HG03139 (cell line): ENCODE measurements around the gene SLC39A13.
A peak's percentile ranks its signal among the peaks of the same experiment; 100 is the strongest.

Experiments
- ATAC-seq: cut with Tn5 transposase; IDR thresholded peaks from one replicate; pipeline ENCODE4 v1.9.1; 2021; ENCODE audit not compliant: unreplicated experiment

SLC39A13 gene

GRCh38 chr11:47383071-47383470 is 25.3 kb upstream of the SLC39A13 start:
- ATAC-seq, result no peak

GRCh38 chr11:47384498-47384897 is 23.9 kb upstream of the SLC39A13 start:
- no peak for ATAC-seq

- ATAC-seq, result no peak
These were observed 20.3 kb upstream of the SLC39A13 start for GRCh38 chr11:47387944-47388696.

DNA sequence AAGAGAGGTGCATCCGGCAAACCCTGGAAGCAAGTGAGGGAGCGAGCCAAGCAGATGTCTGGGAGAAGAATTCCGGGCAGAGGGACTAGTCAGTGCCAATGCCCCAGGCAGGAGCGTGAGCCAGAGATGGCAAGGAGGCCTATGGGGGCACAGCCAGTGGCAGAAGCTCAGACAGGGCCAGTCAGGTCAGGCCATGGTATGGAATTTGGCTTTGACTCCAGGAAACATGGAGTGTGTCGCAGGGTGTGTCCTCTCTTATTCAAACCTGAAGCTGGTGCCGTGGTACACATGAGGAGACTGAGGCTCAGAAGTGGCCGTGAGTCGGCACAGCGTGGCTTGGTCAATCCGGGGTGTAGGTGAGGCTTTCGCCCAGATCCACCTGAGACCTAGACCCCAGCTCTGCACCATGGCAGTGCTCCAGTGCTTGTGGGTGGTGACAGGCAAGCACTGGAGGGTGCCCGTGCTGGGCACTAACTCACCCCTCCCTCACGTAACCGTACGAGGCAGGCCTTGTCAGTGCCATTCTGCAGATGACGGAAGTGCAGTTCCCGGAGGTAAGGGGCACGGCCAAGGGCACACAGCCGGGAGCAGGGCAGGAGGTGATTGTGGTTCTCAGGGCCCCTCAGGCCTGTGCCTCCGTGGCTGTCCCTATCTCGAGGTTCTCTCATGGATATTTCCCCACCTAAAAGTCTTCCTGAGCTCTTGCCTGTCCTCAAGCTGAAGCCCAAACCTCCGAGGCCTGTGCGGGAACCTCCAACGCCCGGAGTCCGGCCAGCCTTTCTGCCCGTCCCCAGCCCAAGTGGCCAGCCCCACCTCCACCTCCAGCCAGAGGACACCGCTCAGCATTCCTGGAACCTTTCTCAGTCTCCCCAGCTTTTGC is 19.5 kb upstream of the SLC39A13 start:
- no peak for ATAC-seq

- no peak for ATAC-seq
These were observed 18.6 kb upstream of the SLC39A13 start for GRCh38 chr11:47389577-47390421.

GRCh38 chr11:47390422-47390760 is 18.0 kb upstream of the SLC39A13 start:
- no peak for ATAC-seq

GRCh38 chr11:47391077-47391583 is 17.3 kb upstream of the SLC39A13 start:
- ATAC-seq, result no peak

DNA sequence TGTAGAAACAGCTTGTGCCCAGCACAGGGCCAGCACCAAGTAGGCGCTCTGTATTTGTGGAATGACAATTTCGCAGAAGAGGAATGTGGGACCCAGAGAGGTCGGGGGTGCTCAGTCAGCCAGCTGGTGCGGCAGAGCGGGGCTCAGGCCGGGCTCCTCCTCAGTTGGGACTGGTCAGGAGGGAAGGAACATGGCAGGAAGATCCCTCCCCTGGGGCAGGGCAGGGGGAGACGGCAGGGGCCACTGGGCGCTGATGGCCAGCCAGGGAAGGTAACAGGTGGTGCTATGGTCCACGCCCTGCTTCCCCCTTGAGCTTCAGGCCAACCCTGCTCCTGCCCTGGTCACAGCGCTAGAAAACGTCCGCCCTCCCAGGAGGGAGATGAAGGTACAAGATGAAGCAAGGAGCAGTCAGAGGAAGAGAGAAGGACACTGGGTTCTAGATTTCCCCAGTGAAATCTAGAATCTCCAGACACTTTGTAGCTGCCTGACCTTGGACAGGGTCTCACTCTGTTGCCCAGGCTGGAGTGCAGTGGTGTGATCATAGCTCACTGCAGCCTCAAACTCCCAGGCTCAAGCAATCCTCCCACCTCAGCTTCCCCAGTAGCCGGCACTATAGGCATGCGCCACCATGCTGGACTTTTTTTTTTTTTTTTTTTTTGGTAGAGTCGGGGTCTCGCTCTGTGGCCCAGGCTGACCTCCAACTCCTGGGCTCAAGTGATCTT is 16.5 kb upstream of the SLC39A13 start:
- ATAC-seq, result no peak

GRCh38 chr11:47392546-47393162 is 15.7 kb upstream of the SLC39A13 start:
- ATAC-seq, result no peak

GRCh38 chr11:47393163-47394049 is 15.0 kb upstream of the SLC39A13 start:
- no peak for ATAC-seq

DNA sequence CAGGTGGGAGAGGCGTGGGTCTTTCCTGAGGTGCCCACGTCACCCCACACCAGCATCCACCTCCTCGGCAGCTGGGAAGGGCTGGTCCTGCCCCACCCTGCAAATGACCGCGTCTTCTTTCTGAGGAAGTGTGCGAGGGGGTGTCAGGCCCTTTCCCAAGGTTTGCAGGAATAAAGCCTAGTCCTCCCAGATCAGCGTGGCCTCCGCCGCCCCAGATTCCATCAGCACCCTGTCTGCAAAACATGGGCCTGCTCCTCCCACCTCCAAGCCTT is 14.4 kb upstream of the SLC39A13 start:
- no peak for ATAC-seq

DNA sequence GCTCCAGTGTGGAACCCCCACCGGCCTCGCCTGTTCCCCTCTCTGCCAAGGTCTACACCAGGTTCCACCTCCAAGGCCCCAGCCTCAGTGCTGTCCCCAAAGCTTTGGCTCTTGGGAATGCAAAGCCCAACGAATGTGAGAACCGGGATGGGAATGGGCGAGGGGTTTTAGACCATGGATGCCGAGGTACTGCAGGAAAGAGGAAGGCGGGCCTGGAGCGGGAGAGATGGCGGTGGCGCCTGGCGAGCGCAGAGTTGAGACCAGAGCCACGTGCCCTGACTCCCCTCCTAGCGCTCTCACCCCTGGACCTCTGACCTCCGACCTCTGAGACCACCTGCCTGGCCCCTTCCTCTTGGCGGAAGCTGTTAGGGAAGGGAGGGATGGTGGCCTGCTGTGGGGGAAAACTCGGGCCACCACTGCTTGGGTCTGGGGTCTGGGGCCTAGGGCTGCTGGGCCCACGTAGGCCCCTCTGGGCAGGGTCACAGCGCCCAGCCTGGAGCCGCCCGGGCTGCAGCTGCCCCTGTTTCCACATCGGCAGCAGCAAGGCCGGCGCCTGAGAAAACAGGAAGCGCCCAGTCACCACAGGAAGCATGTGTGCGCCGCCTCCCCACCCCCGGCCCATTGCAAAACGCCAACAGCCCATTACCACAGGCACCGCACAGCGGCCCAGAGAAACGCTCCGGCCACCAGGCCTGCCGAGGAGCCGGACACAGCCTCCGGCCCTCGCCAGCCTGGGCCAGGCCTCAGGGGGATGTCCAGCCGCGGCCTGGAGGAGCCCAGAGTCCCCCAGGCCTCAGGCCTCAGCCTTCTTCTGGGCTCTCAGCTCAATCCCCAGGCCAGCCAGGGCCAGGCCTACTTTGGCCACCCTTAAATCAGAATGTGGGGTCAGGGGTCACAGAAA is 13.8 kb upstream of the SLC39A13 start:
- ATAC-seq, result peak; percentile 65

DNA sequence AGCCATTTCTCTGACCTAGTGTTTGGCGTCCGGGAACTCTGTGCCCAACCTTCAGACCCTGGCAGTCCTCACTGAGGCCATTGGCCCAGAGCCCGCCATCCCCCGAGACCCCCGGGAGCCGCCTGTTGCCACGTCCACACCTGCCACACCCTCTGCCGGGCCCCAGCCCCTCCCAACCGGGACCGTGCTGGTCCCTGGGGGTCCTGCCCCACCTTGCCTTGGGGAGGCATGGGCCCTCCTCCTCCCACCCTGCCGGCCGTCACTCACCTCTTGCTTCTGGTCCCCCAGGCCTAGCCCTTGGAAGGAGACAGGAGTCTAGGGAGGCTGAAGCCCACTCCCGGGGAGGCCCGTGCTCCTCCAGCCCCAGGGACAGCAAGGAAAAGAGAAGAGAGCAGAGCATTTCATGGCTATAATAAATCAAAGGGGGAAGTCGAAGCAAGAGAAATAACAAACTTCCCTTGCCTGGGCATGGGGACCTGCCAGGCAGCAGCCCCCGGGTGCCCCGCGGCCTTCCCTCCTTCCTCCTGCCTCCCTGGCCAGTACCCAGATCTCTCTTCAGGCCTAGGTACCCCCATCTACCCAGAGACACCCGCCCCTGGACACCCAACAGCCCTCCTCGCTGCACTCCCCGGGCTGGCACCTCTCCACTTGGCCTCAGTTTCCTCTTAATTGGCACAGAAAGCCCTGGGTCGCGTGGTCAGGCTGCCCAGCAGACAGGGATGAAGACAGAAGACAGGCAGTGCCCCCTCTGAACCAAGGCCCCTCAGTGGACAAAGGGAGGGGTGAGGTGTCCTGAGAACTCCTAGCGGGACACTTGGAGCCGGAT is 13.0 kb upstream of the SLC39A13 start:
- ATAC-seq, result no peak

DNA sequence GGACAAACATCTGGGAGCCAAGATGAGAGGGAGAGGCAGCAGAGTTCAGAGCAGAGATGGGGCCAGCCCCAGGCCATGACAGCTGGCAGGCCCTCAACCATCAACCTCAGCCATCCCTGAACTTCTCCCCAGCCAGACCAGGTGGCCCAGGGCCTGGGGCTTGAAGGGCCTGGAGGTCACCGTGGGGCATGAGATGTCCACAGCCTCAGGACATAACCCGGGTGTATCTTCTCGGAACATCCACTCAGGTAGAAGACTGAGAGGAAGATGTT is 12.4 kb upstream of the SLC39A13 start:
- no peak for ATAC-seq

- no peak for ATAC-seq
These were observed 10.4 kb upstream of the SLC39A13 start for GRCh38 chr11:47398011-47398410.

- ATAC-seq, result no peak
These were observed 9.8 kb upstream of the SLC39A13 start for GRCh38 chr11:47398551-47398950.

DNA sequence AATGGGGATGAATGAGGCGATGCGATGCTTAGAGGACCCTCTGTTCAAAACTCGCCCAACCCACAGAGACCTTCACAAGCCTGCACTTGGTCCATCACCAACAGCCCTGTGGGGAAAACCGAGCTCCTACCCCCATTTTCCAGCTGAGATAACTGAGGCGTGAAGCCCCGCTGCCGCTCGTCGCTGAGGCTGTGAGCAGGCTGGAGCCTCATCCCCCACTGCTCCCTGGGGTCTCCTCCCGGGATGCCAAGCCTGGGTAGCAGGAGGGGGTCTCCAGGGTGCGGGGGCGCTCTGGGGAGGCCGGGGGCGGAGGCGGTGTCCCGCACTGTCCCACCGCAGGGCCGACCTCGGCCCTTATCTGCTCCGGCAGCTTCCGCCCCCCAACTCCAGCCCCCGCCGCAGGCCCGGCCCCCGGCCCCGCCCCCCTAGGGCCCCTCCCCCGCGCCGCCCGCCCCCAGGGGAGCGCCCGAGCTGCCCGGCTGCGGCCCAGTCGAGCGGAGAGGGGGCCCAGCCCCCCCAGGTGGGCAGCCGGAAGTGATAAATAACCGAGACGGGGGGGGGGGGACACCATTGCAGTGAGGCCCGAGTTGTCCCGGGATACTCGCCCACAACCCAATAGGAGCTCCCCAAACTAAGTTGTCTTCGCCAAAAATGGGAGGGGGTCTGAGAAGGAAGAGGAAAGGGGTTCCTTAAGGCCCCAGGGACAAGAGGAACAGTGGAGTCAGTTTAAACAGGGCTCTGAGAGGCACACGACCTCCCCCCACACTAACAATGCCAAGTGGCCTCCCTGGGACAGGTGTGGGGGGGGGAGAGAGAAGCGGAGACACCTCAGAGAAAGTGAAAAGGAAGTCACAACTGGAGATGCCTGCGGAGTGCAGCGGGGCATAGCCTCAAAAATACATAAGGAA is 8.3 kb upstream of the SLC39A13 start:
- peak; percentile 32 for ATAC-seq
